Measurements from ENCODE around the gene LETM1. TPM values are rescaled to one million over a fixed set of nuclear protein-coding genes. Genes with fewer than 3 reads are reported as not detected.

LETM1 gene
- total and polyA plus RNA-seq, 2 of the 13 experiments (the other 11 are each of a cell fraction or from before 2014, with no cell fraction given) = 9.7 to 41.6 TPM

- no peak for TF ChIP-seq MLX (CRISPR knock-in tag; IDR thresholded peaks at IDR 0.05)
- TF ChIP-seq DZIP1 (CRISPR knock-in tag; IDR thresholded peaks at IDR 0.05) = no peak; the same call in 1 of the 2 replicates
- 0 out of 2 replicates have a peak, but pooled peaks have one; percentile 1 for TF ChIP-seq ATF5 (CRISPR knock-in tag; IDR thresholded peaks at IDR 0.05; ENCODE audit: low read depth)
- TF ChIP-seq ZNF260 (CRISPR knock-in tag; IDR thresholded peaks at IDR 0.05; ENCODE audit: borderline replicate concordance, low read depth) = no peak
- peak; percentile 88; the same call in 1 of the 2 replicates for TF ChIP-seq ZBTB7A (CRISPR knock-in tag; IDR thresholded peaks at IDR 0.05)
- TF ChIP-seq ZNF784 (CRISPR knock-in tag; IDR thresholded peaks at IDR 0.05; ENCODE audit: borderline replicate concordance) = peak; percentile 74; the same call in 1 of the 2 replicates
- TF ChIP-seq GLI4 (CRISPR knock-in tag; IDR thresholded peaks at IDR 0.05; ENCODE audit: borderline replicate concordance) = peak; percentile 92; the same call in 1 of the 2 replicates
- TF ChIP-seq PAWR (CRISPR knock-in tag; IDR thresholded peaks at IDR 0.05; ENCODE audit: borderline replicate concordance) = no peak
- TF ChIP-seq BRF2 (CRISPR knock-in tag; IDR thresholded peaks at IDR 0.05) = 0 out of 2 replicates have a peak, but pooled peaks have one; percentile 46
- TF ChIP-seq ZBTB33 (CRISPR knock-in tag; IDR thresholded peaks at IDR 0.05) = no peak
- peak; percentile 43; the same call in 1 of the 2 replicates for TF ChIP-seq PHF20 (CRISPR knock-in tag; IDR thresholded peaks at IDR 0.05)
- no peak for TF ChIP-seq MIER3 (CRISPR knock-in tag; IDR thresholded peaks at IDR 0.05; ENCODE audit: borderline replicate concordance)
- no peak for TF ChIP-seq NBN (conservative IDR thresholded peaks at IDR 0.05)
- peak; percentile 61 for TF ChIP-seq SRSF1 (optimal IDR thresholded peaks at IDR 0.05; ENCODE audit: low read depth, low read length)
- no peak for TF ChIP-seq HNF4G (IDR thresholded peaks at IDR 0.05; ENCODE audit: borderline replicate concordance, low read depth, low read length)
- TF ChIP-seq HNF4G (CRISPR knock-in tag; IDR thresholded peaks at IDR 0.05; ENCODE audit: borderline replicate concordance, low read depth) = no peak
- peak; percentile 77; the same call in 1 of the 2 replicates for TF ChIP-seq ZNF639 (CRISPR knock-in tag; conservative IDR thresholded peaks at IDR 0.05)
Observed at GRCh38 chr4:1870578-1871443, 14.9 kb upstream of the LETM1 start, which contains the start of gene NSD2 (continued).
